Measurements from ENCODE around the gene HDDC3. TPM values are rescaled to one million over a fixed set of nuclear protein-coding genes. Genes with fewer than 3 reads are reported as not detected.

The HDDC3 gene
- polyA plus RNA-seq, 1 donor (not counting 4 experiments of a cell fraction or from before 2014, with no cell fraction given): 11.8 TPM

GRCh38 chr15:90949979-90950675 lies 17.8 kb upstream of the HDDC3 start:
- Histone ChIP-seq H2AFZ (ENCODE audit: control insufficient read depth, low read length) (no peak overlapping the region), H3K4me2 (ENCODE audit: control insufficient read depth, extremely low read depth, insufficient read depth, low read depth, low read length) (no peak overlapping the region), H3K4me3 (ENCODE audit: control insufficient read depth in 2 of 3, extremely low read depth in 1 of 3, insufficient read depth in 2 of 3, low read depth in 1 of 3, low read length in 3 of 3) (no peak overlapping the region), H3K27me3 (ENCODE audit: control insufficient read depth, extremely low read depth, insufficient read depth, low read length) (no peaks in the 10 kb centered on the region), H3K4me1 (ENCODE audit: control insufficient read depth, extremely low read depth, insufficient read depth, low read length) (peaks cover 4% of the 10 kb centered on the region), H3K36me3 (ENCODE audit: control insufficient read depth in 2 of 2, extremely low read depth in 1 of 2, insufficient read depth in 2 of 2, low read length in 2 of 2) (peaks cover 39 to 47% of the 10 kb centered on the region in 2 experiments), H3K9ac (ENCODE audit: control insufficient read depth, extremely low read depth, insufficient read depth, low read length) (no peak overlapping the region), H4K20me1 (ENCODE audit: control insufficient read depth, extremely low read depth, insufficient read depth, low read length) (no peaks in the 10 kb centered on the region), H3K79me2 (ENCODE audit: control insufficient read depth, insufficient read depth, low read length) (no peaks in the 10 kb centered on the region), H3K9me3 (ENCODE audit: control insufficient read depth, low read depth, low read length) (no peaks in the 10 kb centered on the region), H3K27ac (ENCODE audit: control insufficient read depth, insufficient read depth, low read length) (no peak overlapping the region), H3K9me1 (ENCODE audit: control insufficient read depth, extremely low read depth, insufficient read depth, low read length) (no peaks in the 10 kb centered on the region)
- no peak for FAIRE-seq
- dilution Hi-C loops (cut with MboI; ENCODE audit: extremely low pct_ligation_motif_present, low sequenced_read_pairs): no loop called here
- DNase-seq (ENCODE audit: low read depth, low spot score): no peak
- no peak for TF ChIP-seq EZH2 (IDR thresholded peaks at IDR 0.05; ENCODE audit: low read length)
- no peak for TF ChIP-seq CTCF (optimal IDR thresholded peaks at IDR 0.05 in 1 of 3, IDR thresholded peaks at IDR 0.05 in 1 of 3, conservative IDR thresholded peaks at IDR 0.05 in 1 of 3; ENCODE audit: extremely low read depth in 1 of 3, insufficient read depth in 2 of 3, low read length in 3 of 3)

- H3K9me1 ChIP-seq (ENCODE audit: control insufficient read depth, extremely low read depth, insufficient read depth, low read length): no peaks in the 10 kb centered on the region
- no peaks in the 10 kb centered on the region for H3K27me3 ChIP-seq (ENCODE audit: control insufficient read depth, extremely low read depth, insufficient read depth, low read length)
- H3K4me1 ChIP-seq (ENCODE audit: control insufficient read depth, extremely low read depth, insufficient read depth, low read length): peaks cover 4% of the 10 kb centered on the region
- no peak for DNase-seq (ENCODE audit: low read depth, low spot score)
- no peak overlapping the region for H3K4me3 ChIP-seq (ENCODE audit: control insufficient read depth in 2 of 3, extremely low read depth in 1 of 3, insufficient read depth in 2 of 3, low read depth in 1 of 3, low read length in 3 of 3)
- H3K4me2 ChIP-seq (ENCODE audit: control insufficient read depth, extremely low read depth, insufficient read depth, low read depth, low read length): no peak overlapping the region
- H3K9me3 ChIP-seq (ENCODE audit: control insufficient read depth, low read depth, low read length): no peaks in the 10 kb centered on the region
- H2AFZ ChIP-seq (ENCODE audit: control insufficient read depth, low read length): no peak overlapping the region
- no peak overlapping the region for H3K27ac ChIP-seq (ENCODE audit: control insufficient read depth, insufficient read depth, low read length)
- H4K20me1 ChIP-seq (ENCODE audit: control insufficient read depth, extremely low read depth, insufficient read depth, low read length): no peaks in the 10 kb centered on the region
- FAIRE-seq: no peak
- dilution Hi-C loops (cut with MboI; ENCODE audit: extremely low pct_ligation_motif_present, low sequenced_read_pairs): no loop called here
- no peaks in the 10 kb centered on the region for H3K79me2 ChIP-seq (ENCODE audit: control insufficient read depth, insufficient read depth, low read length)
- H3K36me3 ChIP-seq (ENCODE audit: control insufficient read depth in 2 of 2, extremely low read depth in 1 of 2, insufficient read depth in 2 of 2, low read length in 2 of 2): peaks cover 46 to 49% of the 10 kb centered on the region in 2 experiments
- no peak for TF ChIP-seq EZH2 (IDR thresholded peaks at IDR 0.05; ENCODE audit: low read length)
- TF ChIP-seq CTCF (optimal IDR thresholded peaks at IDR 0.05 in 1 of 3, IDR thresholded peaks at IDR 0.05 in 1 of 3, conservative IDR thresholded peaks at IDR 0.05 in 1 of 3; ENCODE audit: extremely low read depth in 1 of 3, insufficient read depth in 2 of 3, low read length in 3 of 3): no peak
- H3K9ac ChIP-seq (ENCODE audit: control insufficient read depth, extremely low read depth, insufficient read depth, low read length): no peak overlapping the region
These were observed 16.2 kb upstream of the HDDC3 start for GRCh38 chr15:90948506-90948905.
